RWPE1 (cell line): ENCODE results near the gene IGFN1.
"Not testable (repeated sequence)": the region's sequence is repeated elsewhere in the genome, so short reads cannot be mapped to it uniquely, and the experiment has no call there.

Experiments
- CTCF ChIA-PET: fragments of 350-600 bp; sonication (Branson Sonifier 250); formaldehyde crosslinking; extraction: SDS; loops from one replicate; lab custom pipeline; 2021; lab: Yijun Ruan, JAX
- POLR2A ChIA-PET: fragments of 400-600 bp; formaldehyde crosslinking; extraction: SDS; loops from one replicate; lab custom pipeline; 2020; ENCODE audit warnings: antibody characterized with exemption; ENCODE audit not compliant: low non-redundant PET; lab: Yijun Ruan, JAX
- DNase-seq: peaks from one replicate; pipeline ENCODE4 v3.0.0; 2012; ENCODE audit warnings: low spot score
- H3K27ac ChIP-seq: fragments of 450-650 bp; 2 replicates; pipeline ENCODE4 v1.5.1; 2017
- TF ChIP-seq, protein P1 (sequence below): fragments of 450-650 bp; conservative IDR thresholded peaks from 2 replicates; pipeline ENCODE4 v1.5.1; 2017; ENCODE audit warnings: low read depth, mild to moderate bottlenecking

The IGFN1 gene

GRCh38 chr1:201226859-201227488, 36.4 kb downstream of the IGFN1 start:
- DNase-seq: no peak
- ChIA-PET CTCF (interaction anchor here (0.6 to 1.1 kb wide), 4 partner anchors 8 to 120 kb away, joined by 3 to 5 read pairs (median 4); no protein-coding TSS in a partner anchor), POLR2A (no interaction called here)
- TF ChIP-seq, protein P1, sequence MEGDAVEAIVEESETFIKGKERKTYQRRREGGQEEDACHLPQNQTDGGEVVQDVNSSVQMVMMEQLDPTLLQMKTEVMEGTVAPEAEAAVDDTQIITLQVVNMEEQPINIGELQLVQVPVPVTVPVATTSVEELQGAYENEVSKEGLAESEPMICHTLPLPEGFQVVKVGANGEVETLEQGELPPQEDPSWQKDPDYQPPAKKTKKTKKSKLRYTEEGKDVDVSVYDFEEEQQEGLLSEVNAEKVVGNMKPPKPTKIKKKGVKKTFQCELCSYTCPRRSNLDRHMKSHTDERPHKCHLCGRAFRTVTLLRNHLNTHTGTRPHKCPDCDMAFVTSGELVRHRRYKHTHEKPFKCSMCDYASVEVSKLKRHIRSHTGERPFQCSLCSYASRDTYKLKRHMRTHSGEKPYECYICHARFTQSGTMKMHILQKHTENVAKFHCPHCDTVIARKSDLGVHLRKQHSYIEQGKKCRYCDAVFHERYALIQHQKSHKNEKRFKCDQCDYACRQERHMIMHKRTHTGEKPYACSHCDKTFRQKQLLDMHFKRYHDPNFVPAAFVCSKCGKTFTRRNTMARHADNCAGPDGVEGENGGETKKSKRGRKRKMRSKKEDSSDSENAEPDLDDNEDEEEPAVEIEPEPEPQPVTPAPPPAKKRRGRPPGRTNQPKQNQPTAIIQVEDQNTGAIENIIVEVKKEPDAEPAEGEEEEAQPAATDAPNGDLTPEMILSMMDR: no peak
- no peak overlapping the region for H3K27ac ChIP-seq

DNA sequence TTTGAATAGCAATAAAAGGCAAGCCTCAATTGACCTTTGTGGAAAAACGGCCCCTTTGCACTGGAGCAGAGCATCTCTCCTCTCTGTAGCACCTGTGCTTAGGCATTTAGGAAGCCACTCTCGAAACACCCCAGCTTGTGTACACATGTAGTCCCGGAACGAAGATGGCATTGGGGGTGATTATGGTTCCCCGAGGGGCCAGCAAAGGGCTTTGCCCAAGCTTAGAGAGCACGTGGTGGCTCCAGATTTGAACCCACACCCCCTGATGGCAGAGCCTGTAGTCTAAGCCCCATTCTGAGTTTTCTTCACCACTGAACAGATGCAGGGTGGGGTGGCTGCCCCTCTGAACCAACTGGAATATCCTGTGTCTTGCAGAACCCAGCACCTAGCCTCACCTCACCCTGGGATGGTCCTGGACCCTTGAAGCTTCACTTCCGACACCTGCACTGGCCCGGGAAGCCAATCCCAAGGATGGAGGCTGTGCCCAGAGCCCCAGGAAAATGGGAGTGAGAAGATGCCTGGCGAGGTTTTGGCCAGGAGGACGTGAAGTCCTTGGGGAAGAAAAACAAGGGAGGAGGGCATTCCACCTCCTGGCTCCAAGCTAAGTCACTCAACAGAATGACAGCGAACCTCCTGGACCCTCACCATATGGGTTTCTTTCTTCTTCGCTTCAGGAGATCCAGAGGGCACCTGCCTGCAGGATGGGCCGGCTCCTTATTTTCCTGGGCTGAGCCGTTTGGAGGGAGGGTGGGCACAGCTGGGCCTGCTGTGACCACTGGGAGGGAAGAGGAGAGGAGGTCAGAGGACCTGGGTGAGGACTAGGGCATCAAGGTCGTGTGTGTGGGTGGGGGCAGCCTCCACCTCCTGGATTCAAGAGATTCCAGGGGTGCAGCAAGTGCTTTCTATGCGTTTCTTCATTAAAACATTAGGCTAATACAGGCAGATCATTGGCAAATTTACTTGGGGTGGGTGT, 37.7 kb downstream of the IGFN1 start:
- POLR2A ChIA-PET: no interaction called here
- DNase-seq: no peak
- CTCF ChIA-PET: interaction anchor here (1.1 to 1.5 kb wide), 2 partner anchors 26 to 120 kb away, joined by 3 to 5 read pairs; no protein-coding TSS in a partner anchor
- TF ChIP-seq, protein P1: no peak
- H3K27ac ChIP-seq: no peak overlapping the region

- no peak overlapping the region for H3K27ac ChIP-seq
- ChIA-PET POLR2A (no interaction called here), CTCF (interaction anchor here (1.5 kb wide), 1 partner anchor 119 kb away, joined by 3 read pairs; no protein-coding TSS in a partner anchor)
- TF ChIP-seq, protein P1: no peak
- DNase-seq: no peak
Measured at GRCh38 chr1:201229095-201229494, 38.5 kb downstream of the IGFN1 start.

- ChIA-PET POLR2A (no interaction called here), CTCF (interaction anchor here (1.5 kb wide), 1 partner anchor 118 kb away, joined by 3 read pairs; no protein-coding TSS in a partner anchor)
- DNase-seq: peak; percentile 88
Measured at GRCh38 chr1:201229771-201230635, 39.4 kb downstream of the IGFN1 start.

DNA sequence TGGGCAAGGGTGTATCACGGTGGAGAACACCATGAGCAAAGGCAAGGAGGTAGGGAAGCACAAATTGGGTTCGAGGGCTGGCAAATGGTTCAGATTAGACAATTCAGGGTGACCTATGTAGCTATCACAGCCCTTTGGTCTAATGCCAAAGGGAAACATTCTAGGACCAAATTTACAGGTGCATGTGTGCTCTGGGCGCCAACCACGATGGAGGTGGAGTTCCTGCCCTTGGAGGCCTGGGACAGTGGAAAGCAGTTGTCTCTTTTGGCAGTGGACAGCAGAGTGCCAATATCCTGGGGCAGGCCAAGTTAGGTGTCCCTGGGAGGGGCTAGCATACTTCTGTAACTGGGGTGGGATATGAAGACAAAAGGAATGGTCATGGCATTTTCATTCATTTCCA, 40.1 kb downstream of the IGFN1 start:
- DNase-seq: no peak
- no peak overlapping the region for H3K27ac ChIP-seq
- CTCF ChIA-PET: no interaction called here
- POLR2A ChIA-PET: interaction anchor here (0.6 kb wide), 1 partner anchor 1595 kb away, joined by 3 read pairs; no protein-coding TSS in a partner anchor
- TF ChIP-seq, protein P1: no peak

More at GRCh38 chr1:201229771-201230635, 39.4 kb downstream of the IGFN1 start:
- no peak overlapping the region for H3K27ac ChIP-seq
- TF ChIP-seq, protein P1: no peak

DNA sequence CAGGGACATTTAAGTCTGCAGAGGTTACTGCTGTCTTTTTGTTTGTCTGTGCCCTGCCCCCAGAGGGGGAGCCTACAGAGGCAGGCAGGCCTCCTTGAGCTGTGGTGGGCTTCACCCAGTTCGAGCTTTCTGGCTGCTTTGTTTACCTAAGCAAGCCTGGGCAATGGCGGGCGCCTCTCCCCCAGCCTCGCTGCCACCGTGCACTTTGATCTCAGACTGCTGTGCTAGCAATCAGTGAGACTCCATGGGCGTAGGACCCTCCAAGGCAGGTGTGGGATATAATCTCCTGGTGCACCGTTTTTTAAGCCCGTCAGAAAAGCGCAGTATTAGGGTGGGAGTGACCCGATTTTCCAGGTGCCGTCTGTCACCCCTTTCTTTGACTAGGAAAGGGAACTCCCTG, 49.0 kb downstream of the IGFN1 start:
- DNase-seq, POLR2A ChIA-PET, H3K27ac ChIP-seq: not testable (repeated sequence)
- CTCF ChIA-PET: interaction anchor here (0.9 kb wide), 1 partner anchor 15 kb away, joined by 3 read pairs; no protein-coding TSS in a partner anchor
